Endothelial cell of umbilical vein (primary cell): ENCODE data around the gene CCNB1. TPM values are rescaled to one million over a fixed set of nuclear protein-coding genes. Genes with fewer than 3 reads are reported as not detected.
"Not testable (repeated sequence)": the region's sequence is repeated elsewhere in the genome, so short reads cannot be mapped to it uniquely, and the experiment has no call there.

Experiments
- BruUV-seq: library from RNA; stranded (reverse); fragments of 400-500 nt; replicated peaks from 2 replicates; lab custom pipeline; 2021; lab: Mats Ljungman, UMichigan
- CTCF ChIA-PET: fragments of 300-600, 350-600 bp; sonication (Branson Sonifier 250); formaldehyde crosslinking; loops from one replicate; lab custom pipeline; 2021; ENCODE audit warnings: antibody characterized with exemption, inconsistent platforms; lab: Charles Lee
- POLR2A ChIA-PET: fragments of 300-600, 350-600 bp; sonication (Branson Sonifier 250); formaldehyde crosslinking; loops from one replicate; lab custom pipeline; 2021; ENCODE audit warnings: antibody characterized with exemption, inconsistent platforms; lab: Charles Lee
- DNase-seq: peaks from one replicate; pipeline ENCODE4 v3.0.0-alpha.2; 2011; ENCODE audit warnings: low read depth, low spot score
- FAIRE-seq: peaks from 2 replicates; lab custom pipeline; 2011; peaks lifted over from hg19 to GRCh38; lab: Jason Lieb, UNC
- H2AFZ ChIP-seq: 2 replicates; pipeline ENCODE4 v1.6.0; 2012; ENCODE audit warnings: low read depth, low read length, control low read depth, inconsistent platforms
- H3K27ac ChIP-seq: 2 replicates; pipeline ENCODE4 v1.5.1; 2011; ENCODE audit warnings: low read depth, mild to moderate bottlenecking, control low read depth, low read length, moderate library complexity; ENCODE audit not compliant: insufficient read depth
- H3K27me3 ChIP-seq, 2 experiments: 2 replicates each; pipeline versions ENCODE4 v1.6.0 to v1.6.1; 2011; ENCODE audit warnings: low read length in 2 of 2, mixed read lengths in 1 of 2; ENCODE audit not compliant: control insufficient read depth in 2 of 2, insufficient read depth in 2 of 2
- H3K36me3 ChIP-seq, 2 experiments: 2 replicates in 1 of 2; 3 replicates in 1 of 2; pipeline ENCODE4 v1.5.1; 2011; ENCODE audit warnings: low read length in 2 of 2, mild to moderate bottlenecking in 1 of 2, moderate library complexity in 1 of 2; ENCODE audit not compliant: control insufficient read depth in 2 of 2, insufficient read depth in 2 of 2; ENCODE audit errors: extremely low read depth in 1 of 2
- H3K4me1 ChIP-seq: 3 replicates; pipeline ENCODE4 v1.5.1; 2011; ENCODE audit warnings: mild to moderate bottlenecking, low read length; ENCODE audit not compliant: control insufficient read depth, insufficient read depth; ENCODE audit errors: extremely low read depth
- H3K4me2 ChIP-seq: 2 replicates; pipeline ENCODE4 v1.6.1; 2011; ENCODE audit warnings: low read length, control low read depth, mixed read lengths; ENCODE audit not compliant: insufficient read depth
- H3K4me3 ChIP-seq, 3 experiments: fragments of 200-600 bp in 1 of 3; sonication (generic), shearing (Covaris generic) in 1 of 3; replicated peaks in 1 of 3; 2 replicates each; pipeline ENCODE4 v1.5.1; 2011 to 2016; ENCODE audit warnings: control low read depth in 3 of 3, low read length in 3 of 3, mild to moderate bottlenecking in 2 of 3, inconsistent platforms in 1 of 3, low read depth in 1 of 3, moderate library complexity in 1 of 3; ENCODE audit not compliant: insufficient read depth in 1 of 3
- H3K79me2 ChIP-seq: 2 replicates; pipeline ENCODE4 v1.6.0; 2012; ENCODE audit warnings: low read length, inconsistent platforms; ENCODE audit not compliant: control insufficient read depth, insufficient read depth
- H3K9ac ChIP-seq: replicated peaks from 2 replicates; pipeline ENCODE3; 2011; ENCODE audit warnings: low read length, control low read depth; ENCODE audit not compliant: insufficient read depth; ENCODE audit errors: extremely low read depth
- H3K9me1 ChIP-seq: replicated peaks from 3 replicates; pipeline ENCODE4 v1.6.0; 2011; ENCODE audit warnings: mild to moderate bottlenecking, low read length; ENCODE audit not compliant: control insufficient read depth, insufficient read depth; ENCODE audit errors: extremely low read depth
- H3K9me3 ChIP-seq: replicated peaks from 2 replicates; pipeline ENCODE4 v1.5.1; 2012; ENCODE audit warnings: low read length, inconsistent platforms; ENCODE audit not compliant: control insufficient read depth, insufficient read depth
- H4K20me1 ChIP-seq: replicated peaks from 2 replicates; pipeline ENCODE3; 2011; ENCODE audit warnings: mild to moderate bottlenecking, low read length; ENCODE audit not compliant: control insufficient read depth, insufficient read depth; ENCODE audit errors: extremely low read depth
- EZH2 ChIP-seq: IDR thresholded peaks from 2 replicates; pipeline ENCODE4 v1.6.1; 2012; ENCODE audit warnings: borderline replicate concordance, low read depth, mild to moderate bottlenecking, moderate library complexity, low read length, inconsistent platforms; ENCODE audit not compliant: severe bottlenecking
- FOS ChIP-seq: IDR thresholded peaks from 2 replicates; pipeline ENCODE4 v1.6.1; 2011; ENCODE audit warnings: mild to moderate bottlenecking, low read length, moderate library complexity, borderline replicate concordance; ENCODE audit not compliant: insufficient read depth
- MYC ChIP-seq: IDR thresholded peaks from one replicate; pipeline ENCODE4 v1.6.1; 2011; ENCODE audit warnings: mild to moderate bottlenecking, low read depth, low read length
- dilution Hi-C: fragments of 300-500 bp; cut with MboI; formaldehyde crosslinking; loops from one replicate; pipeline ENCODE4 v1.15.0; 2019; ENCODE audit warnings: low sequenced_read_pairs; ENCODE audit not compliant: extremely low pct_ligation_motif_present
- intact Hi-C: fragments of 100-400 bp; cut with micrococcal nuclease; formaldehyde crosslinking; loops from one replicate; pipeline ENCODE4 v1.10.0; 2022
- polyA plus RNA-seq, 4 experiments: library from polyadenylated mRNA; depleted of rRNA in 3 of 4; stranded (reverse) in 3 of 4; unstranded in 1 of 4; fragments of >200 nt; gene quantifications; 2 replicates each; pipeline versions ENCODE4 v1.2.1 to v1.2.3, GENCODE V29; 2011 to 2012; ENCODE audit warnings: missing spikeins in 1 of 4
- total RNA-seq: library from RNA; stranded (reverse); gene quantifications from 2 replicates; pipeline ENCODE4 v1.2.3, GENCODE V29; 2021

CCNB1 gene
- total and polyA plus RNA-seq, 2 donors (not counting 3 experiments of a cell fraction or from before 2014, with no cell fraction given) = 72.2 to 211 TPM

DNA sequence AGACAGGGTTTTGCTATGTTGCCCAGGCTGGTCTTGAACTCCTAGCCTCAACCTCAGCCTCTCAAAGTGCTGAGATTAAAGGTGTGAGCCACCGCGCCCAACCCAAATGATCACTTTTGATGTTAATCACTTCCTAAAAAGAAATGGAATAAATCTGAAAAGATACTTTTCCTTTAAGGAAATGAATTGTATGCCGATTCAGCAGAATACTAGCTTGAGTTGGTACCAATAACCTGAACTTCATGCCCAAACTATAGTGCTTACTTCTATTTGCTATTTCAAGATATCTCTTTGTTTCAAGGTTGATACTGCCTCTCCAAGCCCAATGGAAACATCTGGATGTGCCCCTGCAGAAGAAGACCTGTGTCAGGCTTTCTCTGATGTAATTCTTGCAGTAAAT is 4.0 kb downstream of the CCNB1 start:
- TF ChIP-seq FOS (no peak), MYC (no peak), EZH2 (no peak)
- H3K36me3 ChIP-seq = peaks cover 4 to 16% of the 10 kb centered on the region in 2 experiments
- H3K4me2 ChIP-seq = no peak overlapping the region
- no peaks in the 10 kb centered on the region for H4K20me1 ChIP-seq
- H3K9ac ChIP-seq = no peak overlapping the region
- H3K27me3 ChIP-seq = no peaks in the 10 kb centered on the region
- H3K4me1 ChIP-seq = peaks cover 16% of the 10 kb centered on the region
- intact Hi-C loops (no loop called here), dilution Hi-C loops (no loop called here)
- H3K79me2 ChIP-seq = peaks cover 52% of the 10 kb centered on the region
- no peak overlapping the region for H2AFZ ChIP-seq
- H3K9me3 ChIP-seq = no peaks in the 10 kb centered on the region
- FAIRE-seq (no peak), DNase-seq (no peak)
- no peaks in the 10 kb centered on the region for H3K9me1 ChIP-seq
- ChIA-PET POLR2A (no interaction called here), CTCF (no interaction called here)
- no TSS peak for BruUV-seq
- H3K4me3 ChIP-seq = no peak overlapping the region
- no peak overlapping the region for H3K27ac ChIP-seq

DNA sequence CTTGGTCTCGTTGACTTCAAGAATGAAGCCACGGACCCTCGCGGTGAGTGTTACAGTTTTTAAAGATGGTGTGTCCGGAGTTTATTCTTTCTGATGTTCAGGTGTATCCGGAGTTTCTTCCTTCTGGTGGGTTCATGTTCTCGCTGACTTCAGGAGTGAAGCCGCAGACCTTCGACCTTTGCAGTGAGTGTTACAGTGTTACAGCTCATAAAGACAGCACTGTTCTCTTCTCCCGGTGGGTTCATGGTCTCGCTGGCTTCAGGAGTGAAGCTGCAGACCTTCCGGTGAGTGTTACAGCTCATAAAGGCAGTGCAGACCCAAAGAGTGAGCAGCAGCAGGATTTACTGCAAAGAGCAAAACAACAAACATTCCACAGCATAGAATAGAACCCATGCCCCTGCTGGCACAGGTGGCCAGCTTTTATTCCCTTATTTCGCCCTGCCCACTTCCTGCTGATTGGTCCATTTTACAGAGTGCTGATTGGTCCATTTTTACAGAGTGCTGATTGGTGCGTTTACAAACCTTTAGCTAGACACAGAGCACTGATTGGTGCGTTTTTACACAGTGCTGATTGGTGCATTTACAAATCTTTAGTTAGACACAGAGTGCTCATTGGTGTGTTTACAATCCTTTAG is 14.8 kb downstream of the CCNB1 start:
- H3K27ac ChIP-seq, H3K9me3 ChIP-seq, H3K79me2 ChIP-seq, DNase-seq, FAIRE-seq, POLR2A ChIA-PET, H3K4me2 ChIP-seq, H3K36me3 ChIP-seq, H2AFZ ChIP-seq, BruUV-seq, H3K9ac ChIP-seq, dilution Hi-C loops, H3K27me3 ChIP-seq, H3K9me1 ChIP-seq, H3K4me1 ChIP-seq, intact Hi-C loops, H4K20me1 ChIP-seq, H3K4me3 ChIP-seq: not testable (repeated sequence)
- CTCF ChIA-PET = interaction anchor here (1.0 to 1.1 kb wide), 2 partner anchors 49 to 88 kb away, joined by 3 read pairs; partner anchors contain the start of gene SLC30A5
